ENCODE measurements around the gene DMWD.

The DMWD gene

DNA sequence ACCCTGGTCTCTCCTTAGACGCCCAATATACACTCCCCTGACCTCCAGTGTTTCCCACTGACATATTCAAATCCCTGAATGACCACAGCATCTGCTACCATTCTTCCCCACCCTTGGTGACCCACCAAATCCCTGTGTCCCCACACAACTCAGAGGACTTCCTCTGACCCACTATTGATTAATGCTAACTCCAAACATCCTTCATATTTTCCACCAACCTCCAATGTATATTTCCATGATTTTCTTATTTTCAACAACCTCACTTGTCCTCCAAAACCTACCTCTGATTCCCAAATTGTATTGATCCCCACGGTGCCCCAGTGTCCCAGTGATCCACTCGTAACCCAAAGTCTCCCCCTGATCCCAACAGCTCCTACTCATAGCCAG, 526 bp upstream of the DMWD start:
- peak overlapping the region; percentile 61 for H3K4me2 ChIP-seq (ENCODE audit: insufficient read depth, low read length)

DNA sequence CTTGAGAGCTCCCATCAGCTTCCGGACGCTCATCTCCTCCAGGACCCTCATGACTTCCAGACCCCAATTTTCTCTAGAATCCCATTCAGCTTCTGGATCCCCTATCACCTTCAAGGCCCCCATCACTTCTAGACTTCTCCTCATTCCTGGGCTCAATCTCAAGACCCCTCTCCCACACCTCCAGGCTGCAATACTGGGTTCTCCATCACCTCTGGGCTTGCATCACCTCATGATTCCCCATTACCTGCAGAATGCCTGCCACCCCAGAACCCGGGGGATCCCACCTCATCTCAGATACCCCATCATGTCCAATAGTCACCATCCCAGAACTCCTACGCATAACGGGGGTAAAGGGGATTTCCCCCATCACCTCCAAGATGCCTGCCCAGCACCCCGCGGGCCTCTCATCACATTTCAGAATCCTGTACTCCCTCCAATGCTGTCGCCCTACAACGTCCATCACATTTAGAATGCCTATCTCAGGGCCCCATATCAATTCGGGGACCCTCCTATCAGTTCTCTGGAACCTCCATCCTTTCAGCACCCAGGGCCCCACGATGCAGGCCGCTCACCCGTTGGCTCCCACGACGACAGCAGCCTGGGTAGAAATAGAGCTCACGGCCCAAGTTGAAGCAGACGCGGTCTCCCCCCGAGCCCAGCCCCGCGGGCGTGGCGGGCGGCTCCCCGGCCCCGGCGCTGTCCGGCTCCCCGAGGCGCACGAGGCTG, 738 bp downstream of the DMWD start:
- Histone ChIP-seq H3K27me3 (ENCODE audit: insufficient read depth, low read length, poor library complexity) (no peaks in the 10 kb centered on the region), H4K20me1 (ENCODE audit: insufficient read depth, low read length) (peaks cover 26% of the 10 kb centered on the region), H3K9me3 (ENCODE audit: insufficient read depth, low read length, severe bottlenecking) (no peaks in the 10 kb centered on the region), H3K9ac (ENCODE audit: low read depth, low read length) (peak overlapping the region; percentile 74), H3K27ac (ENCODE audit: low read length) (peak overlapping the region; percentile 82), H3K36me3 (ENCODE audit: insufficient read depth, low read length) (peaks cover 30% of the 10 kb centered on the region), H3K4me1 (ENCODE audit: insufficient read depth, low read length) (peaks cover 21% of the 10 kb centered on the region), H3K79me2 (ENCODE audit: insufficient read depth, low read length) (peaks cover 19% of the 10 kb centered on the region), H2AFZ (ENCODE audit: low read depth, low read length) (peak overlapping the region; percentile 93), H3K4me2 (ENCODE audit: insufficient read depth, low read length) (peak overlapping the region; percentile 86), H3K4me3 (ENCODE audit: low read depth in 1 of 2, low read length in 2 of 2) (peak overlapping the region; percentile 86 to 90; a peak in 3 of 4 replicates)
- DNase-seq, result no peak
- ATAC-seq (ENCODE audit: insufficient read depth, low read depth), result no peak; the same call in 2 of the 3 replicates
- TF ChIP-seq, protein P1, sequence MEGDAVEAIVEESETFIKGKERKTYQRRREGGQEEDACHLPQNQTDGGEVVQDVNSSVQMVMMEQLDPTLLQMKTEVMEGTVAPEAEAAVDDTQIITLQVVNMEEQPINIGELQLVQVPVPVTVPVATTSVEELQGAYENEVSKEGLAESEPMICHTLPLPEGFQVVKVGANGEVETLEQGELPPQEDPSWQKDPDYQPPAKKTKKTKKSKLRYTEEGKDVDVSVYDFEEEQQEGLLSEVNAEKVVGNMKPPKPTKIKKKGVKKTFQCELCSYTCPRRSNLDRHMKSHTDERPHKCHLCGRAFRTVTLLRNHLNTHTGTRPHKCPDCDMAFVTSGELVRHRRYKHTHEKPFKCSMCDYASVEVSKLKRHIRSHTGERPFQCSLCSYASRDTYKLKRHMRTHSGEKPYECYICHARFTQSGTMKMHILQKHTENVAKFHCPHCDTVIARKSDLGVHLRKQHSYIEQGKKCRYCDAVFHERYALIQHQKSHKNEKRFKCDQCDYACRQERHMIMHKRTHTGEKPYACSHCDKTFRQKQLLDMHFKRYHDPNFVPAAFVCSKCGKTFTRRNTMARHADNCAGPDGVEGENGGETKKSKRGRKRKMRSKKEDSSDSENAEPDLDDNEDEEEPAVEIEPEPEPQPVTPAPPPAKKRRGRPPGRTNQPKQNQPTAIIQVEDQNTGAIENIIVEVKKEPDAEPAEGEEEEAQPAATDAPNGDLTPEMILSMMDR (IDR thresholded peaks at IDR 0.05; ENCODE audit: borderline replicate concordance, extremely low read depth, low read length, poor library complexity, severe bottlenecking), result no peak
- TF ChIP-seq EZH2 (IDR thresholded peaks at IDR 0.05; ENCODE audit: borderline replicate concordance, low read depth, low read length, severe bottlenecking), result no peak

More for the DNA sequence above, 526 bp upstream of the DMWD start:
- Histone ChIP-seq H4K20me1 (ENCODE audit: insufficient read depth, low read length) (peaks cover 22% of the 10 kb centered on the region), H3K27ac (ENCODE audit: low read length) (no peak overlapping the region), H3K27me3 (ENCODE audit: insufficient read depth, low read length, poor library complexity) (no peaks in the 10 kb centered on the region), H3K9ac (ENCODE audit: low read depth, low read length) (no peak overlapping the region), H3K4me1 (ENCODE audit: insufficient read depth, low read length) (peaks cover 21% of the 10 kb centered on the region), H3K36me3 (ENCODE audit: insufficient read depth, low read length) (peaks cover 21% of the 10 kb centered on the region), H3K79me2 (ENCODE audit: insufficient read depth, low read length) (peaks cover 17% of the 10 kb centered on the region), H3K9me3 (ENCODE audit: insufficient read depth, low read length, severe bottlenecking) (no peaks in the 10 kb centered on the region), H3K4me3 (ENCODE audit: low read depth in 1 of 2, low read length in 2 of 2) (peak overlapping the region in 1 of 2 experiments; percentile 52; a peak in 3 of 4 replicates), H2AFZ (ENCODE audit: low read depth, low read length) (no peak overlapping the region)
- ATAC-seq (ENCODE audit: insufficient read depth, low read depth) (peak; percentile 1; the same call in 1 of the 3 replicates), DNase-seq (no peak)
- TF ChIP-seq, protein P1 (IDR thresholded peaks at IDR 0.05; ENCODE audit: borderline replicate concordance, extremely low read depth, low read length, poor library complexity, severe bottlenecking), result no peak
- TF ChIP-seq EZH2 (IDR thresholded peaks at IDR 0.05; ENCODE audit: borderline replicate concordance, low read depth, low read length, severe bottlenecking), result no peak

DNA sequence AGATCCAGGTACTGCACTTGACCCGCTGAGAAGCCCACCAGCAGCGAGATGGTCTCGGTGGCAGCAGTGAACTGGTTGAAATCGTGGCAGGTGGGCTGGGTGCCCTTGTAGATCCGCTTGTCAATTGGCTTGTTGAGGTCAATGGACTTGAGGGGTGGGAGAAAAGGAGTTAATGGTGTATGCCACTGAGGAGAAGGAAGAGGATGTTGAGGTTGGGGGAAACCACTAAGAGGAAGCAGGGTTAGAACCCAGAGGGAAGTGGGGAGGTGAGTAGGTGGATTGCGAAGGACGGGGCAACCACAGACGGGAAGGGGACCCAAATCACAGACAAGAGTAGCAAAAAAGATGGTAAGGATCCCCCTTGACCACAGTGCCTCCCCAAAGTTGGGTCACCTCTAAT, 1.7 kb downstream of the DMWD start:
- Histone ChIP-seq H3K27me3 (ENCODE audit: insufficient read depth, low read length, poor library complexity) (no peaks in the 10 kb centered on the region), H3K4me3 (ENCODE audit: low read depth in 1 of 2, low read length in 2 of 2) (peak overlapping the region in 1 of 2 experiments; percentile 90; a peak in 1 of 4 replicates), H2AFZ (ENCODE audit: low read depth, low read length) (no peak overlapping the region), H3K4me1 (ENCODE audit: insufficient read depth, low read length) (peaks cover 21% of the 10 kb centered on the region), H3K9ac (ENCODE audit: low read depth, low read length) (no peak overlapping the region; the same call in 1 of the 2 replicates), H3K79me2 (ENCODE audit: insufficient read depth, low read length) (peaks cover 19% of the 10 kb centered on the region), H3K9me3 (ENCODE audit: insufficient read depth, low read length, severe bottlenecking) (no peaks in the 10 kb centered on the region), H3K36me3 (ENCODE audit: insufficient read depth, low read length) (peaks cover 40% of the 10 kb centered on the region), H3K4me2 (ENCODE audit: insufficient read depth, low read length) (peak overlapping the region; percentile 86), H3K27ac (ENCODE audit: low read length) (no peak overlapping the region), H4K20me1 (ENCODE audit: insufficient read depth, low read length) (peaks cover 34% of the 10 kb centered on the region)
- no peak for TF ChIP-seq EZH2 (IDR thresholded peaks at IDR 0.05; ENCODE audit: borderline replicate concordance, low read depth, low read length, severe bottlenecking)
- TF ChIP-seq, protein P1 (IDR thresholded peaks at IDR 0.05; ENCODE audit: borderline replicate concordance, extremely low read depth, low read length, poor library complexity, severe bottlenecking), result no peak
- DNase-seq (peak; percentile 63), ATAC-seq (ENCODE audit: insufficient read depth, low read depth) (peak; percentile 65)
